Vagina (tissue), 2 donors: ENCODE data around the gene ADARB1. TPM values are rescaled to one million over a fixed set of nuclear protein-coding genes. Genes with fewer than 3 reads are reported as not detected.

Source experiments
- DNase-seq, 2 donors: peaks; one replicate each; pipeline ENCODE4 v3.0.0-alpha.2; 2017; ENCODE audit errors: extremely low spot score in 2 of 2
- H3K27ac ChIP-seq: fragments of 200-600 bp; sonication (generic); one replicate; pipeline ENCODE4 v1.5.1; 2019
- H3K27me3 ChIP-seq: fragments of 200-600 bp; sonication (generic); one replicate; pipeline ENCODE4 v1.5.1; 2019
- H3K36me3 ChIP-seq, 2 donors: fragments of 200-600 bp; sonication (generic); one replicate each; pipeline ENCODE4 v1.5.1; 2017 to 2019
- H3K4me1 ChIP-seq: fragments of 200-600 bp; sonication (generic); one replicate; pipeline ENCODE4 v1.5.1; 2019
- H3K4me3 ChIP-seq, 2 donors: fragments of 200-600 bp; sonication (generic); 1 replicate in 1 of 2; 2 replicates in 1 of 2; pipeline ENCODE4 v1.5.1; 2016 to 2019
- H3K9me3 ChIP-seq: fragments of 200-600 bp; sonication (generic); one replicate; pipeline ENCODE4 v1.5.1; 2019
- CTCF ChIP-seq, 3 experiments: fragments of 450-650 bp in 2 of 3; fragments of 200-600 bp in 1 of 3; sonication (generic) in 1 of 3; IDR thresholded peaks; one replicate each; pipeline ENCODE4 v1.5.1; 2017 to 2019; ENCODE audit warnings: antibody characterized with exemption in 3 of 3, mild to moderate bottlenecking in 2 of 3, moderate library complexity in 2 of 3
- POLR2A ChIP-seq, 2 donors: fragments of 450-650 bp; IDR thresholded peaks; one replicate each; pipeline ENCODE4 v1.6.1; 2017; ENCODE audit warnings: antibody characterized with exemption in 2 of 2, mild to moderate bottlenecking in 2 of 2, moderate library complexity in 2 of 2
- POLR2AphosphoS5 ChIP-seq, 2 donors: sonication (generic); formaldehyde crosslinking; IDR thresholded peaks; one replicate each; pipeline ENCODE4 v1.9.0; 2017; ENCODE audit warnings: antibody characterized with exemption in 2 of 2, mild to moderate bottlenecking in 2 of 2, low read depth in 1 of 2; ENCODE audit not compliant: insufficient read depth in 1 of 2
- intact Hi-C: fragments of 100-400 bp; cut with DNase I; formaldehyde crosslinking; loops from one replicate; pipeline ENCODE4 v1.15.1; 2023
- total RNA-seq: library from RNA; depleted of rRNA; stranded (reverse); fragments of >200 nt; gene quantifications from one replicate; pipeline ENCODE4 v1.2.3, GENCODE V29; 2016

ADARB1 gene
- total RNA-seq, 1 donor from 2014 or later = 19.6 TPM

DNA sequence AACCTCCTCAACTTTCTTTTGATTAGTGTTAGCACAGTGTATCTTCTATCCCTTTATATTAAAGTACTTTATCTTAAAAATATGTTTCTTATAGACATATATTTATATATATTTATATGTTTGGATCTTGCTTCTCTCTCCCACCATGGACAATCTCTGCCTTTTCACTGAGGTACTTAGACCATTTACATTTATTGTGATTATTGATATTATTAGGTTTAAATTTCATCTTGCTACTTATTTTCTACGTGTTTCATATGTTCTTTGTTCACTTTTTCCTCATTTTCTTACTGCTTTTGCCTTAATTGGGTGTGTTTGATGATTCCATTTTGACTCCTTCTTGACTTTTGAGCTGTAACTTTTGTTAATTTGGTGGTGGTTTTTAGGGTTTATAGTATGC lies 142.6 kb downstream of the ADARB1 start:
- Histone ChIP-seq H3K4me3 (no peak overlapping the region), H3K27me3 (no peaks in the 10 kb centered on the region), H3K27ac (no peak overlapping the region), H3K9me3 (no peaks in the 10 kb centered on the region), H3K36me3 (peaks cover 0 to 17% of the 10 kb centered on the region in 2 donors), H3K4me1 (no peaks in the 10 kb centered on the region)
- DNase-seq = no peak
- intact Hi-C loops = no loop called here
- TF ChIP-seq POLR2AphosphoS5 (IDR thresholded peaks at IDR 0.05; ENCODE audit: insufficient read depth in 1 of 2, low read depth in 1 of 2) (no peak), POLR2A (IDR thresholded peaks at IDR 0.05) (no peak), CTCF (IDR thresholded peaks at IDR 0.05) (no peak)

DNA sequence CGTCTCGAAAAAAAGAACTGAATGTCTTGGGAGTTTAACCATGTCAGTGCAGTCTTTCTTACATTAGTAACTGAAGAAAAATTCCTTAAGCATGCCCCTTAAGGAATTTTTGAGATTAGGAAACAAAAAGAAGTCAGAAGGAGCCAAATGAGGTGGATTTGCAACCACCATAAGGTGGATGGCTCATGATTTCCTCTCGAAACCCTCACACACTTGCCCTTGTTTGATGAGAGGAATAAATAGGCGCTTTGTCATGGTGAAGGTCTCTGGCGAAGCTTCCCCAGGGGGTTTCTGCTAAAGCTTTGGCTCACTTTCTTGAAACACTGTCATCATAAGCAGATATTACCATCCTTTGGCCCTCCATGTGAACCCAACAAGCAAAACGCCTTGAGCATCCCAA lies 145.1 kb downstream of the ADARB1 start:
- Histone ChIP-seq H3K27ac (no peak overlapping the region), H3K27me3 (no peaks in the 10 kb centered on the region), H3K9me3 (no peaks in the 10 kb centered on the region), H3K36me3 (peaks cover 0 to 22% of the 10 kb centered on the region in 2 donors), H3K4me3 (no peak overlapping the region), H3K4me1 (no peaks in the 10 kb centered on the region)
- intact Hi-C loops = no loop called here
- no peak for DNase-seq
- TF ChIP-seq POLR2AphosphoS5 (IDR thresholded peaks at IDR 0.05; ENCODE audit: insufficient read depth in 1 of 2, low read depth in 1 of 2) = no peak
- no peak for TF ChIP-seq POLR2A (IDR thresholded peaks at IDR 0.05)
- TF ChIP-seq CTCF (IDR thresholded peaks at IDR 0.05) = no peak

DNA sequence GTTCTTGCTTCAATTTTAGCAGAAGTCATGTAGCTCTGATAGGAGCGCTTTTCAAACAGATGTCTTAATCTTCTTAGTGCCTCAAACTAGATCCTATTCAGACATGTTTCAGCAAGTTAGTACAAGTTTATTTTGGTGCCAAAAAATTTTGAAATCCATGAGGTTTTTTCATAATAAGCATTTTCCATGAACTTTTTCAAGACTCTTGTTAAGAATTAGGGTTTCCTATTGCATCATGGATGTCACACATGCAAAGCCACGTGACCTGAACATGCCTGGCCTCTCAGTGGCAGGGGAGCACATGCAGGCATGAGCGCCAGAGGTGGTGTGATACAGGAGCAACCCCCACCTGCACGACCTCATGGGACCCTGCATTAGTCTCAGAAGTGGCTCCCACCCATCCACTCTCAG lies 145.7 kb downstream of the ADARB1 start:
- intact Hi-C loops = no loop called here
- H3K36me3 ChIP-seq = peaks cover 0 to 22% of the 10 kb centered on the region in 2 donors

GRCh38 chr21:45220714-45221490 lies 146.5 kb downstream of the ADARB1 start:
- no peaks in the 10 kb centered on the region for H3K9me3 ChIP-seq
- DNase-seq = no peak
- intact Hi-C loops = no loop called here
- no peaks in the 10 kb centered on the region for H3K27me3 ChIP-seq
- no peak for TF ChIP-seq CTCF (IDR thresholded peaks at IDR 0.05)
- TF ChIP-seq POLR2AphosphoS5 (IDR thresholded peaks at IDR 0.05; ENCODE audit: insufficient read depth in 1 of 2, low read depth in 1 of 2) = no peak
- TF ChIP-seq POLR2A (IDR thresholded peaks at IDR 0.05) = no peak
- peaks cover 0 to 22% of the 10 kb centered on the region in 2 donors for H3K36me3 ChIP-seq
- no peaks in the 10 kb centered on the region for H3K4me1 ChIP-seq
- H3K27ac ChIP-seq = no peak overlapping the region
- H3K4me3 ChIP-seq = no peak overlapping the region

More for the DNA sequence above, 145.7 kb downstream of the ADARB1 start:
- no peak for DNase-seq
- no peak for TF ChIP-seq POLR2A (IDR thresholded peaks at IDR 0.05)
- TF ChIP-seq CTCF (IDR thresholded peaks at IDR 0.05) = no peak
- no peak for TF ChIP-seq POLR2AphosphoS5 (IDR thresholded peaks at IDR 0.05; ENCODE audit: insufficient read depth in 1 of 2, low read depth in 1 of 2)
- Histone ChIP-seq H3K9me3 (no peaks in the 10 kb centered on the region), H3K27me3 (no peaks in the 10 kb centered on the region), H3K4me3 (no peak overlapping the region), H3K4me1 (no peaks in the 10 kb centered on the region), H3K27ac (no peak overlapping the region)

DNA sequence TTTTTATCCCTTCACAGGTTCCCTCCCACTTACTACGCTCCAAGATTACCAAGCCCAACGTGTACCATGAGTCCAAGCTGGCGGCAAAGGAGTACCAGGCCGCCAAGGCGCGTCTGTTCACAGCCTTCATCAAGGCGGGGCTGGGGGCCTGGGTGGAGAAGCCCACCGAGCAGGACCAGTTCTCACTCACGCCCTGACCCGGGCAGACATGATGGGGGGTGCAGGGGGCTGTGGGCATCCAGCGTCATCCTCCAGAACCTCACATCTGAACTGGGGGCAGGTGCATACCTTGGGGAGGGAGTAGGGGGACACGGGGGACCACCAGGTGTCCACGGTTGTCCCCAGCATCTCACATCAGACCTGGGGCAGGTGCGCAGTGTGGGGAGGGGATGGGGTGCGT lies 147.6 kb downstream of the ADARB1 start:
- intact Hi-C loops = no loop called here
- Histone ChIP-seq H3K27ac (no peak overlapping the region), H3K4me3 (no peak overlapping the region), H3K36me3 (peaks cover 0 to 22% of the 10 kb centered on the region in 2 donors), H3K4me1 (no peaks in the 10 kb centered on the region), H3K9me3 (no peaks in the 10 kb centered on the region), H3K27me3 (no peaks in the 10 kb centered on the region)
- DNase-seq = no peak
- no peak for TF ChIP-seq CTCF (IDR thresholded peaks at IDR 0.05)
- TF ChIP-seq POLR2A (IDR thresholded peaks at IDR 0.05) = no peak
- no peak for TF ChIP-seq POLR2AphosphoS5 (IDR thresholded peaks at IDR 0.05; ENCODE audit: insufficient read depth in 1 of 2, low read depth in 1 of 2)
